Myocyte (in vitro differentiated cells): ENCODE results near the gene GHRH. TPM values are rescaled to one million over a fixed set of nuclear protein-coding genes. Genes with fewer than 3 reads are reported as not detected.
A peak's percentile ranks its signal among the peaks of the same experiment; 100 is the strongest.

Experiments
- DNase-seq: peaks from one replicate; pipeline ENCODE4 v3.0.0-alpha.2; 2012; ENCODE audit warnings: low read depth
- total RNA-seq: library from RNA; depleted of rRNA; stranded (reverse); fragments of >200 nt; gene quantifications from 2 replicates; pipeline ENCODE4 v1.2.3, GENCODE V29; 2014

Gene GHRH
- total RNA-seq, 1 donor from 2014 or later: not detected

GRCh38 chr20:37263686-37264085 is 2.1 kb upstream of the GHRH start:
- DNase-seq: no peak

GRCh38 chr20:37262505-37262904 is 891 bp upstream of the GHRH start:
- DNase-seq: no peak

- no peak for DNase-seq
Measured at GRCh38 chr20:37260923-37261322, 691 bp downstream of the GHRH start.

GRCh38 chr20:37259865-37260264 is 1.7 kb downstream of the GHRH start:
- no peak for DNase-seq

GRCh38 chr20:37259031-37259430 is 2.6 kb downstream of the GHRH start:
- no peak for DNase-seq

GRCh38 chr20:37257988-37258387 is 3.6 kb downstream of the GHRH start:
- no peak for DNase-seq

GRCh38 chr20:37257530-37257929 is 4.1 kb downstream of the GHRH start:
- DNase-seq: no peak

- peak; percentile 26 for DNase-seq
Measured at GRCh38 chr20:37256286-37256685, 5.3 kb downstream of the GHRH start.

- DNase-seq: no peak
Measured at GRCh38 chr20:37254114-37254878, 7.3 kb downstream of the GHRH start.

GRCh38 chr20:37253087-37253486 is 8.5 kb downstream of the GHRH start:
- DNase-seq: no peak

- DNase-seq: no peak
Measured at GRCh38 chr20:37251825-37252477, 9.7 kb downstream of the GHRH start.

GRCh38 chr20:37249304-37249703 is 12.3 kb downstream of the GHRH start:
- no peak for DNase-seq

GRCh38 chr20:37247547-37247946 is 14.1 kb downstream of the GHRH start:
- DNase-seq: no peak

- DNase-seq: no peak
Measured at GRCh38 chr20:37246736-37247135, 14.9 kb downstream of the GHRH start.

GRCh38 chr20:37245216-37246150 is 16.1 kb downstream of the GHRH start:
- no peak for DNase-seq

GRCh38 chr20:37244572-37244957 is 17.0 kb downstream of the GHRH start:
- DNase-seq: no peak

GRCh38 chr20:37243937-37244571 is 17.6 kb downstream of the GHRH start:
- DNase-seq: no peak

GRCh38 chr20:37243076-37243936 is 18.3 kb downstream of the GHRH start:
- no peak for DNase-seq

- no peak for DNase-seq
Measured at GRCh38 chr20:37242503-37242902, 19.1 kb downstream of the GHRH start.

- DNase-seq: no peak
Measured at GRCh38 chr20:37240337-37241067, 21.1 kb downstream of the GHRH start.
